ENCODE measurements around the gene NOP53. TPM values are rescaled to one million over a fixed set of nuclear protein-coding genes. Genes with fewer than 3 reads are reported as not detected.
A peak's percentile ranks its signal among the peaks of the same experiment; 100 is the strongest.
"Not testable (repeated sequence)": the region's sequence is repeated elsewhere in the genome, so short reads cannot be mapped to it uniquely, and the experiment has no call there.

NOP53 gene
- total RNA-seq, 1 experiment from 2014 or later: 289 TPM

- DNase-seq (ENCODE audit: low spot score) (no peak), ATAC-seq (no peak)
- peaks cover 3% of the 10 kb centered on the region; the same call in 1 of the 2 replicates for H3K36me3 Mint-ChIP-seq
- TF ChIP-seq ZNF232 (CRISPR knock-in tag; IDR thresholded peaks at IDR 0.05): no peak
- TF ChIP-seq PRRX2 (CRISPR knock-in tag; IDR thresholded peaks at IDR 0.05): no peak
- TF ChIP-seq STAT6 (CRISPR knock-in tag; conservative IDR thresholded peaks at IDR 0.05; ENCODE audit: low read depth): no peak
- TF ChIP-seq ATF2 (CRISPR knock-in tag; IDR thresholded peaks at IDR 0.05; ENCODE audit: borderline replicate concordance, low read depth): no peak
- no peak for TF ChIP-seq USF2 (CRISPR knock-in tag; IDR thresholded peaks at IDR 0.05)
- no peak for TF ChIP-seq NR1H2 (CRISPR knock-in tag; IDR thresholded peaks at IDR 0.05)
- no peak for TF ChIP-seq SMAD4 (CRISPR knock-in tag; IDR thresholded peaks at IDR 0.05)
- no peak for TF ChIP-seq CDX4 (CRISPR knock-in tag; IDR thresholded peaks at IDR 0.05; ENCODE audit: borderline replicate concordance)
- no peak for TF ChIP-seq ATF6 (CRISPR knock-in tag; IDR thresholded peaks at IDR 0.05)
- TF ChIP-seq FOXP1 (CRISPR knock-in tag; IDR thresholded peaks at IDR 0.05; ENCODE audit: borderline replicate concordance): no peak
- no peak for TF ChIP-seq ZNF671 (CRISPR knock-in tag; IDR thresholded peaks at IDR 0.05)
- TF ChIP-seq USF1 (CRISPR knock-in tag; IDR thresholded peaks at IDR 0.05): no peak
- H3K9me3 Mint-ChIP-seq: peaks cover 6% of the 10 kb centered on the region
- H3K4me1 Mint-ChIP-seq: no peaks in the 10 kb centered on the region
- POLR2A ChIA-PET: no interaction called here
- H3K27ac Mint-ChIP-seq: no peak overlapping the region
- H3K4me3 Mint-ChIP-seq: no peak overlapping the region
- CTCF ChIA-PET: interaction anchor here (1.3 kb wide), 1 partner anchor 68 kb away, joined by 4 read pairs; no protein-coding TSS in a partner anchor
- no peaks in the 10 kb centered on the region for H3K27me3 Mint-ChIP-seq (ENCODE audit: low read depth)
Measured at GRCh38 chr19:47801270-47801669, 55.9 kb downstream of the NOP53 start.

GRCh38 chr19:47802521-47803043 lies 57.2 kb downstream of the NOP53 start:
- Mint-ChIP-seq H3K27ac (no peak overlapping the region), H3K36me3 (peaks cover 3% of the 10 kb centered on the region; the same call in 1 of the 2 replicates), H3K4me1 (no peaks in the 10 kb centered on the region), H3K9me3 (peaks cover 6% of the 10 kb centered on the region), H3K4me3 (no peak overlapping the region), H3K27me3 (ENCODE audit: low read depth) (no peaks in the 10 kb centered on the region)
- TF ChIP-seq NFYB (CRISPR knock-in tag; conservative IDR thresholded peaks at IDR 0.05; ENCODE audit: low read depth): no peak
- peak; percentile 31; the same call in 1 of the 2 replicates for ATAC-seq
- DNase-seq (ENCODE audit: low spot score): no peak
- CTCF ChIA-PET: interaction anchor here (1.0 kb wide), 1 partner anchor 37 kb away, joined by 3 read pairs; no protein-coding TSS in a partner anchor
- POLR2A ChIA-PET: no interaction called here

GRCh38 chr19:47803148-47803547 lies 57.8 kb downstream of the NOP53 start:
- ATAC-seq: peak; percentile 36; the same call in 1 of the 2 replicates
- H3K4me1 Mint-ChIP-seq; POLR2A ChIA-PET; H3K36me3 Mint-ChIP-seq; DNase-seq (ENCODE audit: low spot score); H3K4me3 Mint-ChIP-seq; H3K27ac Mint-ChIP-seq; H3K27me3 Mint-ChIP-seq (ENCODE audit: low read depth); H3K9me3 Mint-ChIP-seq: not testable (repeated sequence)
- CTCF ChIA-PET: interaction anchor here (1.0 kb wide), 1 partner anchor 38 kb away, joined by 3 read pairs; no protein-coding TSS in a partner anchor

- H3K36me3 Mint-ChIP-seq; H3K27ac Mint-ChIP-seq; CTCF ChIA-PET; H3K4me3 Mint-ChIP-seq; H3K9me3 Mint-ChIP-seq; H3K27me3 Mint-ChIP-seq (ENCODE audit: low read depth); H3K4me1 Mint-ChIP-seq; POLR2A ChIA-PET; DNase-seq (ENCODE audit: low spot score): not testable (repeated sequence)
- peak; percentile 16; the same call in 1 of the 2 replicates for ATAC-seq
Measured at GRCh38 chr19:47803671-47804070, 58.3 kb downstream of the NOP53 start.

GRCh38 chr19:47804451-47804850 lies 59.1 kb downstream of the NOP53 start, which contains the start of gene TPRX1:
TSS of gene TPRX1 (minus strand) at chr19:47804551. CDS start at chr19:47804539, 12 bp downstream.
- DNase-seq (ENCODE audit: low spot score); H3K27me3 Mint-ChIP-seq (ENCODE audit: low read depth); H3K27ac Mint-ChIP-seq; H3K4me3 Mint-ChIP-seq; ATAC-seq; H3K9me3 Mint-ChIP-seq; POLR2A ChIA-PET; H3K36me3 Mint-ChIP-seq; H3K4me1 Mint-ChIP-seq: not testable (repeated sequence)
- CTCF ChIA-PET: interaction anchor here (1.5 kb wide), 1 partner anchor 15 kb away, joined by 3 read pairs; no protein-coding TSS in a partner anchor

Data from WTC11 (cell line).